ENCODE data around the gene SLC38A5.
"Not testable (repeated sequence)": the region's sequence is repeated elsewhere in the genome, so short reads cannot be mapped to it uniquely, and the experiment has no call there.

Gene SLC38A5

DNA sequence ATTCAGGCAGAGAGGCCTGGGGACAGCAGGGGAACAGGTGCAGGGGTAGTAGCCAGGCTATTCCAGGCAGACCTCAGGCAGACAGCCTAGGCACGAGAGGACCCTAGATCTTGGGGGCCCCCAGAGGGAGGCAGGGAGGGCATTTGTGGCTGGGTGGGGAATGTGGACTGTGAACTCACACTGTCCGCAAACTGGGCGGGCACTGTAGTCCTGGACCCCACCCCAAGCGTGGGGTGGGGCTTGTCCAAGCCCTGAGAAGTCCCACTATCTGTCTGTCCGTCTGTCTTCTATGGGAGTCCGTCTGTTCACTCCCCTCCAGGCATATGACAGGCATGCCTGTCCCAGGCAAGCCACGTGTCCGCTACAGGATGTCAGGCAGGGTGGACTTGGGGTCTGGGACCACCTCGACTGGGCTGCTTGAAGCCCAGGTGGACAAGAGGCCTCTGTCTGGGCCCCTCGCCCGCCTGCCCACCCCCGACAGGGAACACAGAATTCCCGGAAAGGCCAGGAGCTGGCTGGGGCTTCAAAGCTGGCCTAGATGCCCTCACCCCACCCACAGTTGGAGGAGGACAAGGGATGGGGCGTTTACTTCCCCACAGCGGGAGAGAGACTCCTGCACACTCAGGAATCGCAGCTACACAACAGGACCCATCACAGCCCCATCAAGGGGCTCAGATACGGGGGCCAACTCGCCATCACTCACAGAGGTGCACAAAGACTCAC is at the start of gene SLC38A5:
TSS of gene SLC38A5 (minus strand) at position 151 of the 723 bp plus-strand sequence. CDS start 2,336 bp downstream, outside the sequence.
- DNase-seq, result no peak

DNA sequence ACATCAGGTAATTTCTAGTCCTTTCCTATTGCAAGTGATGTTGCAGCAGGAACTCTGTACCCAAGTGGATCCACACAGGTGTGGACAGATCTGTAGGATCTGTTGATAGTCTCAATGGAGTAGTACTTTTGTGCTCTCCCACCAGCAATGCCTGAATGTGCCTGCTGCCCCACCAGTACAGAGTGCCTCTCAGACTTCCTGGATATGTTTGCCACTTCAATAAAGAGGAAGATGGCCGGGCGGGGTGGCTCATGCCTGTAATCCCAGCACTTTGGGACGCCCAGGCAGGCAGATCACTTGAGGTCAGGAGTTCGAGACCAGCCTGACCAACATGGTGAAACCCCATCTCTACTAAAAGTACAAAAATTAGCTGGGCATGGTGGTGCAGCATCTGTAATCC is 49.4 kb upstream of the SLC38A5 start:
- not testable (repeated sequence) for DNase-seq

- DNase-seq, result peak; percentile 14
Observed at GRCh38 chrX:48516987-48517386, 46.9 kb upstream of the SLC38A5 start.

GRCh38 chrX:48516285-48516684 is 46.2 kb upstream of the SLC38A5 start:
- DNase-seq, result no peak

GRCh38 chrX:48515842-48516241 is 45.8 kb upstream of the SLC38A5 start:
- no peak for DNase-seq

- no peak for DNase-seq
Observed at GRCh38 chrX:48514868-48515460, 44.9 kb upstream of the SLC38A5 start.

- DNase-seq, result no peak
Observed at GRCh38 chrX:48514126-48514806, 44.2 kb upstream of the SLC38A5 start.

DNA sequence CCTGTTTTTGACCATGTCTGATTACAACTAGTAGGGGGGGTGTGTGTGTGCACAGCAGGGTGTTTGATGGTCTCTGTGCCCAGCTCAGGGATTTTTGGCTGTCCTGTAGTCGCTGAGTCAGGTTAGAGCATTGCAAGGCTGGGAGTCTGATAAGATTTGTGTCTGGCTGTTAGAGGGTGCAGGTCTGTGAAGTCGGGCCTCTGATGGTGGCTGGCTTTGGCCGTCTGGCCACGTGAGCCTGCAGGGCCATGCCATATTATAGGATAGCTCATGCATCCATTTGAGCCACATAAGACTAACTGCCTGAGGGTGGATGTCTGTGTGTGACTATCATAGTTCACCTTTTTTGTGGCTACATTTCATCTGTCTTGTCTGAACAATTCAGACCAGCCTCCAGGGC is 43.6 kb upstream of the SLC38A5 start:
- no peak for DNase-seq

DNA sequence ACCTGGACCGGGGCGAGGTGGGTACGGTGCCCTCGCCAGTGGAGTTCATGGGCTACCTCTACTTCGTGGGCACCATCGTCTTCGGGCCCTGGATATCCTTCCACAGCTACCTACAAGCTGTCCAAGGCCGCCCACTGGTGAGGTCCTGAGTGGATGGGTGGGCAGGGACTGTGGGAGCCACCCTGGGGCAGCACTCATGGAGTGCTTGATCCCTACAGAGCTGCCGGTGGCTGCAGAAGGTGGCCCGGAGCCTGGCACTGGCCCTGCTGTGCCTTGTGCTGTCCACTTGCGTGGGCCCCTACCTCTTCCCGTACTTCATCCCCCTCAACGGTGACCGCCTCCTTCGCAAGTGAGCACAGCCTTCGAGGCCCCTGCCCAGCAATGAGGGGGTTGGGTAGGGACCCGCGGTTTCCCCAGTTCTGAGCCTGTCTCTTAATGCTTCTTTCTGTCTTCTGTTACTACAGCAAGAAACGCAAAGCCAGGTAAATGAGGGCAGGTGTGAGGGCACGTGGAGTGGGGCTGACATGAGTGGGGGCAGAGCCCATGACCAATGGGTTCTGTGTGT is 42.4 kb upstream of the SLC38A5 start:
- DNase-seq, result no peak

- no peak for DNase-seq
Observed at GRCh38 chrX:48511560-48511959, 41.5 kb upstream of the SLC38A5 start.

GRCh38 chrX:48509619-48510018 is 39.6 kb upstream of the SLC38A5 start:
- no peak for DNase-seq

GRCh38 chrX:48509245-48509590 is 39.2 kb upstream of the SLC38A5 start:
- DNase-seq, result no peak

- peak; percentile 87 for DNase-seq
Observed at GRCh38 chrX:48508400-48509244, 38.6 kb upstream of the SLC38A5 start, which contains the start of gene PORCN. Gene PORCN, plus strand, starts transcription at chrX:48508992. Its CDS starts 829 bp downstream, at chrX:48509821.

- DNase-seq, result no peak
Observed at GRCh38 chrX:48507246-48507645, 37.2 kb upstream of the SLC38A5 start.

GRCh38 chrX:48505481-48505880 is 35.4 kb upstream of the SLC38A5 start:
- DNase-seq, result no peak

DNA sequence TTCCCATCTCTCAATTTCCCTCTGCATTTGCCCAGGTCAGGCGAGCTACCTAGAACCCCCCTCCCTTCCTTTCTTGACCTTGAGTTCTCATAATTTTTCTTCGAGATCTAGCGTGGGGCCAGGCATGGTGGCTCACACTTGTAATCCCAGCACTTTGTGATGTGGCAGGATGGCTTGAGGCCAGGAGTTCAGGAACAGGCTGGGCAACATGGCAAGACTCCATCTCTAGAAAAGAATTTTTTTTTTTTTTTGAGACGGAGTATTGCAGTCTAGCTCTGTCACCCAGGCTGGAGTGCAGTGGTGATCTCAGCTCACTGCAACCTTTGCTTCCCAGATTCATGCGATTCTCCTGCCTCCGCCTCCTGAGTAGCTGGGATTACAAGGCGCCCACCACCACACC is 34.2 kb upstream of the SLC38A5 start:
- no peak for DNase-seq

DNA sequence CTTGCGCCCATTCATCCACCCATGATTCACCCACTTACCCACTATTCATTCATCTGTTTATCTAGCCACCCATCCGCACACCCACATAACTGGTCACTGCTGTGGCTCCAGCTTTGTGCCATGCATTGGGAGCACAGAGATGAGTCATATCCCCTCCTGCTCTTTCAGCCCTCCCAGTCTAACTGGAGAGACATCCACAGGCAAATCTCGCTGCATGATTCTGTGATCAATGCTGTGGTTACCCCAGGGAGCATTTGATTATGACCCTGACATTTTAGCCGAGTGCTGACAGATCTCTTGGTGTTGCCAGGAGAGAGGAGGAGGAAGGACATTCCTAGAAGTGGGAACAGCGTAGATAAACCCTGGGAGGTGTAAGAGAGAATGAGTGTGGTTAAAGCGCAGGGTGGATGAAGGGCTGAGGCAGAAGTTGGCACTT is 28.3 kb upstream of the SLC38A5 start:
- no peak for DNase-seq

GRCh38 chrX:48497871-48498270 is 27.8 kb upstream of the SLC38A5 start:
- no peak for DNase-seq

GRCh38 chrX:48496660-48497059 is 26.6 kb upstream of the SLC38A5 start:
- DNase-seq, result no peak

DNA sequence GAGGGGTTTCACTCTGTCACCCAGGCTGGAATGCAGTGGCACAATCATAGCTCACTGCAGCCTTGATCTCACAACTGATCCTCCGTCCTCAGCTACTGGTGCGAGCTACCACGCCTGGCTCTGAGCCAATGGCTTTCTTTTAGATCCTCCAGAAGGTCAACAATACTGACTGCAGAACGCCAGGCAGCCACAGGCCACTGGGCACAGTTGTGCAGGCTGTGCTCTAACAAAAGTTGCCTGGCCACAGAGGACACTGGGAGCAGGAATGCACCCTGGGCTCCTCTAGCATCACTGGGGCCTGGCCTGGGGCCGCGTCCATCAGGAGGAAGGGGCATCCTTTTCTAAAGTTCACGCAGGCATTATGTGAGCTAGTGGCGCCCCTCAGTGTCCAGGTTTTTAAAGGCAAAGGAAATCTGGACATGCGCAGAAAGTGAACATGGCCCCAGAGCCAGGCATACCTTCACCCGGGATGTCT is 23.9 kb upstream of the SLC38A5 start:
- DNase-seq, result no peak

- DNase-seq, result no peak
Observed at GRCh38 chrX:48492293-48492910, 22.3 kb upstream of the SLC38A5 start.

DNA sequence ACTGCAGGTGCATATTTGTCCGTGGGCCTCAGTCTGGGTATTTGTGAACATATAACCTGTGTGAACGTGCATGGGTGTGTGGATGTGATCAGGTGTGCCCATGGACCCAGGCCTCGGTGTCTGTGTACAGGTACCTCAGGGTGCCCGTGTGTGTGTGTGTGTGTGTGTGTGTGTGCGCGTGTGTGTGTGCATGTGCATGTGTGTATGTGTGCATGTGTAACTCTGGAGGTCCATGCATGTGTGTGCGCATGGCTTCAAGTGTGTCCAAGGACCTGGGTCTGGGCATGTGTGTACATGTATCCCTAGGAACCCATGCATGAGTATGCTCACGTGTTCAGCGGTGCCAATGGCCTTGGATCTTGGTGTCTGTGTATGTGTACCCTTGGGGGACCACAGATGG is 21.7 kb upstream of the SLC38A5 start:
- no peak for DNase-seq

Measured in CD4-positive, alpha-beta T cell treated with Interleukin-17A for 4 hours (primary cell).